ENCODE measurements around the gene SPAG16. TPM values are rescaled to one million over a fixed set of nuclear protein-coding genes. Genes with fewer than 3 reads are reported as not detected.

SPAG16 gene
- total and polyA plus RNA-seq, 4 donors = 8.7 to 90.6 (median 21.6) TPM

GRCh38 chr2:214135966-214136365, 851.7 kb downstream of the SPAG16 start:
- DNase-seq (no peak), ATAC-seq (ENCODE audit: insufficient read depth, low FRiP score) (no peak)
- Histone ChIP-seq H3K27me3 (ENCODE audit: control insufficient read depth in 3 of 3, insufficient read depth in 3 of 3, low read length in 2 of 3) (no peaks in the 10 kb centered on the region), H3K4me1 (ENCODE audit: control insufficient read depth in 5 of 5, insufficient read depth in 5 of 5, low read length in 5 of 5) (peaks cover 0 to 4% (median 0%) of the 10 kb centered on the region in 5 donors), H3K9ac (ENCODE audit: insufficient read depth in 1 of 2, low read length in 2 of 2) (no peak overlapping the region), H3K36me3 (ENCODE audit: control insufficient read depth in 4 of 4, insufficient read depth in 4 of 4, low read length in 4 of 4) (no peaks in the 10 kb centered on the region), H3K9me3 (ENCODE audit: control insufficient read depth in 4 of 4, insufficient read depth in 3 of 4, low read length in 3 of 4) (peaks cover 0 to 2% (median 0%) of the 10 kb centered on the region in 4 donors), H3K27ac (ENCODE audit: low read depth in 1 of 2, low read length in 1 of 2) (no peak overlapping the region), H3K4me3 (no peak overlapping the region)
- no peak for TF ChIP-seq CTCF (IDR thresholded peaks at IDR 0.05; ENCODE audit: control extremely low read depth, extremely low read depth)
- 89 to 93% methylated on average over 1 of the region's 1 CpG for WGBS, 2 donors

DNA sequence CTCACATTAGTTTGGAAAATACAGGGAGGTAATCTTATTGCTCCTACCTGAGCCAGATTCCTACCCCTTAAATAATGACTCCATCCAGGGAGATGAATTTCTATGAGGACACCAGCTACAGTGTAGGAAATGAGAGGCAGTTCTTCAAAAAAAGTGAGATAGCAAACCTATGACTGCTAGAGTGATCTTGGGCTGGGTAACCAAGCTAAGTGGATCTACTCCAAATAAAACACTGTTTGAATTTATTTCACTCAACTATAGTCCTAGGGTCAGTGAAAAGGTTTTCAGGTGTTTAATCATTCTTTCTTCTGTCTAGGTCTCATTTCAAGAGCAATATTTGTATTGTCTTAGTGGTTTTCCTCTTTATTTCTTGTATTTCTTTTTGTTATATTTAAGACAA, 854.5 kb downstream of the SPAG16 start:
- Histone ChIP-seq H3K4me3 (no peak overlapping the region), H3K27ac (ENCODE audit: low read depth in 1 of 2, low read length in 1 of 2) (no peak overlapping the region), H3K9me3 (ENCODE audit: control insufficient read depth in 4 of 4, insufficient read depth in 3 of 4, low read length in 3 of 4) (peaks cover 0 to 2% (median 0%) of the 10 kb centered on the region in 4 donors), H3K4me1 (ENCODE audit: control insufficient read depth in 5 of 5, insufficient read depth in 5 of 5, low read length in 5 of 5) (peaks cover 0 to 4% (median 0%) of the 10 kb centered on the region in 5 donors), H3K27me3 (ENCODE audit: control insufficient read depth in 3 of 3, insufficient read depth in 3 of 3, low read length in 2 of 3) (no peaks in the 10 kb centered on the region), H3K9ac (ENCODE audit: insufficient read depth in 1 of 2, low read length in 2 of 2) (no peak overlapping the region), H3K36me3 (ENCODE audit: control insufficient read depth in 4 of 4, insufficient read depth in 4 of 4, low read length in 4 of 4) (no peaks in the 10 kb centered on the region)
- ATAC-seq (ENCODE audit: insufficient read depth, low FRiP score) (no peak), DNase-seq (no peak)
- no peak for TF ChIP-seq CTCF (IDR thresholded peaks at IDR 0.05; ENCODE audit: control extremely low read depth, extremely low read depth)

DNA sequence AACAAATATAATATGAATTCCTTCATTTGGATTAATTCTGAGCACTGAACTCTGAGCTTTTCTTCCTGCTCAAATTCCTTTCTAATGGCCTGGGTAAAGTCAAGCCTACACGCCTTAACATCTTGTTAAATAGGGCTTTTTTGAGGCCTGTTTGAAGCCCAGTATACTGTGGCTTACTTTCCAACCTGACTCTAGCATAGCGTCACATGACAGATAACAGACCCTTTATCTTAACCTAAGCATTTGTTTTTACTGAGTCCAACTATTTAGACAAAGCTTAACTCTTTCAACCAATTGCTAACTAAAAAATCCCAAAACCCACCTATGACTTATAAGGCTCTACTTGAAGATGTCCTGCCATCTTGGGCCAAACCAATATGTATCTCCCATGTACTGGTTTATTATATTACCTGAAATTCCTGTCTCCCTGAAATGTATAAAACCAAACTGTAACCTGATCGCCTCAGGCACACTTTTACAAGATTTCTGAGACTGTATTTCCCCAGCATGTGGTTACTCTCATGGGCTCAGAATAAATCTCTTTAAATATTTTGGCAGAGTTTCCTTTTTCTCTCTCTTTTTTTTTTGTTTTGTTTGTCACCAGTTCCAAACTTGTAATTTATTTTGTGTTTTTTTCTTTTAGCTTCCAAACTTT, 855.5 kb downstream of the SPAG16 start:
- Histone ChIP-seq H3K27ac (ENCODE audit: low read depth in 1 of 2, low read length in 1 of 2) (no peak overlapping the region), H3K27me3 (ENCODE audit: control insufficient read depth in 3 of 3, insufficient read depth in 3 of 3, low read length in 2 of 3) (no peaks in the 10 kb centered on the region), H3K4me1 (ENCODE audit: control insufficient read depth in 5 of 5, insufficient read depth in 5 of 5, low read length in 5 of 5) (peaks cover 0 to 4% (median 0%) of the 10 kb centered on the region in 5 donors), H3K4me3 (no peak overlapping the region), H3K36me3 (ENCODE audit: control insufficient read depth in 4 of 4, insufficient read depth in 4 of 4, low read length in 4 of 4) (no peaks in the 10 kb centered on the region), H3K9me3 (ENCODE audit: control insufficient read depth in 4 of 4, insufficient read depth in 3 of 4, low read length in 3 of 4) (peaks cover 0 to 2% (median 0%) of the 10 kb centered on the region in 4 donors), H3K9ac (ENCODE audit: insufficient read depth in 1 of 2, low read length in 2 of 2) (no peak overlapping the region)
- 66 to 71% methylated on average over 3 of the region's 3 CpGs for WGBS, 2 donors
- DNase-seq (peak in 2 of 3 donors; percentile 11 to 35), ATAC-seq (ENCODE audit: insufficient read depth, low FRiP score) (no peak)
- no peak for TF ChIP-seq CTCF (IDR thresholded peaks at IDR 0.05; ENCODE audit: control extremely low read depth, extremely low read depth)

DNA sequence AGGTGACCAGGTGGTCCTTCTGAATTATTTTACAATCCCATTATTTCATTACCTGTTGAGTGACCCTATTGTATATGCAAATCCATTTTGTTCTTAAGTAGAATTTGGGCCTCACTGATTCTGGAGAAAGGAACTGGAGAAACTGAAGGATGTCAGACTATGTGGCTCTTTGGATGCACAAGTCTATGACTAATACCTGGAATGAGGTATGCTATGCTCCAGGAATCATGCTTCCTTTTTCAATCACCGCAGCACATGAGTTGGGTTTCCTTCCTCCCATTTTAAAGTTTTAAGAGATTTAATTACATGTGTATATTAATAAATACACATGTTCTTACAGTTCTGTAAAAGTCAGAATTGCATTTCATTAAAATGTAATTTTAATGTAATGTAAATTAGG, 872.7 kb downstream of the SPAG16 start:
- H3K27ac ChIP-seq (ENCODE audit: low read depth in 1 of 2, low read length in 1 of 2) = no peak overlapping the region
- no peak for ATAC-seq (ENCODE audit: insufficient read depth, low FRiP score)
- H3K27me3 ChIP-seq (ENCODE audit: control insufficient read depth in 3 of 3, insufficient read depth in 3 of 3, low read length in 2 of 3) = no peaks in the 10 kb centered on the region
- H3K9ac ChIP-seq (ENCODE audit: insufficient read depth in 1 of 2, low read length in 2 of 2) = no peak overlapping the region
- H3K4me3 ChIP-seq = no peak overlapping the region
- TF ChIP-seq CTCF (IDR thresholded peaks at IDR 0.05; ENCODE audit: control extremely low read depth, extremely low read depth) = no peak
- H3K36me3 ChIP-seq (ENCODE audit: control insufficient read depth in 4 of 4, insufficient read depth in 4 of 4, low read length in 4 of 4) = no peaks in the 10 kb centered on the region
- H3K9me3 ChIP-seq (ENCODE audit: control insufficient read depth in 4 of 4, insufficient read depth in 3 of 4, low read length in 3 of 4) = no peaks in the 10 kb centered on the region
- no peaks in the 10 kb centered on the region for H3K4me1 ChIP-seq (ENCODE audit: control insufficient read depth in 5 of 5, insufficient read depth in 5 of 5, low read length in 5 of 5)
- DNase-seq = no peak
- 69 to 84% methylated on average over 1 of the region's 1 CpG for WGBS, 2 donors

Data from lung (tissue), 12 donors.